PC-3 (cell line): ENCODE measurements around the gene GFY. TPM values are rescaled to one million over a fixed set of nuclear protein-coding genes. Genes with fewer than 3 reads are reported as not detected.

Experiments used
- ATAC-seq: fragments of 200-7000 bp; cut with Tn5 transposase; 2 replicates; pipeline ENCODE4 v1.9.1; 2020; ENCODE audit warnings: mild to moderate bottlenecking, moderate library complexity
- BruUV-seq: library from RNA; stranded (reverse); fragments of 400-500 nt; replicated peaks from 2 replicates; lab custom pipeline; 2021; lab: Mats Ljungman, UMichigan
- CTCF ChIA-PET: fragments of 300-600 bp; sonication (Branson Sonifier 250); formaldehyde crosslinking; loops from one replicate; lab custom pipeline; 2022; ENCODE audit warnings: antibody characterized with exemption; lab: Charles Lee
- POLR2A ChIA-PET: fragments of 300-600 bp; sonication (Branson Sonifier 250); formaldehyde crosslinking; loops from one replicate; lab custom pipeline; 2022; ENCODE audit warnings: antibody characterized with exemption; ENCODE audit not compliant: unreplicated experiment; lab: Charles Lee
- DNase-seq: peaks from one replicate; pipeline ENCODE4 v3.0.0-alpha.2; 2015
- H2AFZ ChIP-seq: fragments of 300-600 bp; sonication (generic); 2 replicates; pipeline ENCODE4 v1.6.0; 2016; ENCODE audit warnings: antibody characterized with exemption, low read length
- H3F3A ChIP-seq: fragments of 300-600 bp; sonication (generic); one replicate; pipeline ENCODE4 v1.6.0; 2017; ENCODE audit warnings: antibody characterized with exemption, low read length, control low read depth, mild to moderate bottlenecking; ENCODE audit not compliant: unreplicated experiment
- H3K27ac ChIP-seq: fragments of 300-600 bp; sonication (generic); 2 replicates; pipeline ENCODE4 v1.5.1; 2016; ENCODE audit warnings: mild to moderate bottlenecking, low read length
- H3K27me3 ChIP-seq: fragments of 300-600 bp; sonication (generic); 2 replicates; pipeline ENCODE4 v1.6.1; 2016; ENCODE audit warnings: low read length, mixed read lengths
- H3K36me3 ChIP-seq: fragments of 300-600 bp; sonication (generic); 2 replicates; pipeline ENCODE4 v1.6.1; 2016; ENCODE audit warnings: low read depth, mixed run types, low read length, mixed read lengths
- H3K4me1 ChIP-seq: fragments of 300-600 bp; sonication (generic); 2 replicates; pipeline ENCODE4 v1.5.1; 2016; ENCODE audit warnings: low read length; ENCODE audit not compliant: insufficient read depth
- H3K4me2 ChIP-seq: fragments of 300-600 bp; sonication (generic); 2 replicates; pipeline ENCODE4 v1.6.0; 2016; ENCODE audit warnings: low read length
- H3K4me3 ChIP-seq: fragments of 300-600 bp; sonication (generic); 2 replicates; pipeline ENCODE4 v1.5.1; 2016; ENCODE audit warnings: mild to moderate bottlenecking, low read length, mixed read lengths
- H3K79me2 ChIP-seq: fragments of 300-600 bp; sonication (generic); 2 replicates; pipeline ENCODE4 v1.6.1; 2017; ENCODE audit warnings: low read length, mixed read lengths
- H3K9ac ChIP-seq: fragments of 300-600 bp; sonication (generic); 2 replicates; pipeline ENCODE4 v1.6.0; 2016; ENCODE audit warnings: mild to moderate bottlenecking, low read length
- H3K9me2 ChIP-seq: fragments of 300-600 bp; sonication (generic); replicated peaks from 2 replicates; pipeline ENCODE4 v1.6.1; 2016; ENCODE audit warnings: mixed run types, low read length, mixed read lengths
- H3K9me3 ChIP-seq: fragments of 300-600 bp; sonication (generic); 2 replicates; pipeline ENCODE4 v1.6.1; 2016; ENCODE audit warnings: low read length, mixed read lengths
- H4K20me1 ChIP-seq: fragments of 300-600 bp; sonication (generic); 2 replicates; pipeline ENCODE4 v1.6.1; 2016; ENCODE audit warnings: low read length, mixed read lengths
- CTCF ChIP-seq: fragments of 300-600 bp; sonication (generic); conservative IDR thresholded peaks from 2 replicates; pipeline ENCODE4 v1.5.1; 2017; ENCODE audit warnings: antibody characterized with exemption, low read depth, mild to moderate bottlenecking, low read length
- EZH2 ChIP-seq: fragments of 300-600 bp; sonication (generic); IDR thresholded peaks from one replicate; pipeline ENCODE4 v1.6.1; 2017; ENCODE audit warnings: antibody characterized with exemption, mild to moderate bottlenecking, low read length; ENCODE audit not compliant: unreplicated experiment
- EZH2phosphoT487 ChIP-seq: fragments of 300-600 bp; sonication (generic); IDR thresholded peaks from 2 replicates; pipeline ENCODE4 v1.6.1; 2018; ENCODE audit warnings: mild to moderate bottlenecking, antibody characterized with exemption, low read length, borderline replicate concordance
- intact Hi-C: fragments of 100-400 bp; cut with micrococcal nuclease; formaldehyde crosslinking; loops from 2 replicates; pipeline ENCODE4 v1.9.0; 2023
- total RNA-seq: library from RNA; depleted of rRNA; stranded (reverse); fragments of >200 nt; gene quantifications from 2 replicates; pipeline ENCODE4 v1.2.3, GENCODE V29; 2014

The GFY gene
- total RNA-seq, 1 experiment from 2014 or later = not detected

- Histone ChIP-seq H3K79me2 (no peaks in the 10 kb centered on the region), H3K36me3 (no peaks in the 10 kb centered on the region), H3K4me3 (no peak overlapping the region), H3K4me2 (no peak overlapping the region), H3K4me1 (no peaks in the 10 kb centered on the region), H3F3A (no peaks in the 10 kb centered on the region), H3K27me3 (peaks cover 81% of the 10 kb centered on the region), H3K9me2 (no peaks in the 10 kb centered on the region), H2AFZ (no peak overlapping the region), H3K9me3 (no peaks in the 10 kb centered on the region), H3K27ac (no peak overlapping the region), H3K9ac (no peak overlapping the region), H4K20me1 (no peaks in the 10 kb centered on the region)
- no TSS peak for BruUV-seq
- TF ChIP-seq CTCF (no peak), EZH2phosphoT487 (no peak), EZH2 (no peak)
- ChIA-PET CTCF (no interaction called here), POLR2A (no interaction called here)
- no peak for ATAC-seq
- no peak for DNase-seq
- intact Hi-C loops = no loop called here
Observed at GRCh38 chr19:49418511-49418910, 6.7 kb upstream of the GFY start.

GRCh38 chr19:49419173-49419572 lies 6.0 kb upstream of the GFY start:
- no peak overlapping the region for H3K4me2 ChIP-seq
- DNase-seq (no peak), ATAC-seq (no peak)
- intact Hi-C loops = no loop called here
- H3K27me3 ChIP-seq = peaks cover 87% of the 10 kb centered on the region
- H3K9me2 ChIP-seq = no peaks in the 10 kb centered on the region
- BruUV-seq = no TSS peak
- no peaks in the 10 kb centered on the region for H3K9me3 ChIP-seq
- H2AFZ ChIP-seq = no peak overlapping the region
- H3F3A ChIP-seq = no peaks in the 10 kb centered on the region
- CTCF ChIA-PET = no interaction called here
- H3K27ac ChIP-seq = no peak overlapping the region
- no peak for TF ChIP-seq CTCF
- TF ChIP-seq EZH2 = no peak
- no peak for TF ChIP-seq EZH2phosphoT487
- no peaks in the 10 kb centered on the region for H4K20me1 ChIP-seq
- H3K79me2 ChIP-seq = no peaks in the 10 kb centered on the region
- POLR2A ChIA-PET = no interaction called here
- no peaks in the 10 kb centered on the region for H3K4me1 ChIP-seq
- H3K4me3 ChIP-seq = no peak overlapping the region
- H3K9ac ChIP-seq = no peak overlapping the region
- H3K36me3 ChIP-seq = no peaks in the 10 kb centered on the region

GRCh38 chr19:49420227-49420626 lies 5.0 kb upstream of the GFY start:
- Histone ChIP-seq H3K36me3 (no peaks in the 10 kb centered on the region), H3K9ac (no peak overlapping the region), H3K9me3 (no peaks in the 10 kb centered on the region), H2AFZ (no peak overlapping the region), H3K4me2 (no peak overlapping the region), H3F3A (no peaks in the 10 kb centered on the region), H3K27ac (no peak overlapping the region), H4K20me1 (no peaks in the 10 kb centered on the region), H3K27me3 (peaks cover 97% of the 10 kb centered on the region), H3K9me2 (no peaks in the 10 kb centered on the region), H3K79me2 (no peaks in the 10 kb centered on the region), H3K4me1 (no peaks in the 10 kb centered on the region), H3K4me3 (no peak overlapping the region)
- intact Hi-C loops = no loop called here
- TF ChIP-seq CTCF = no peak
- ChIA-PET CTCF (no interaction called here), POLR2A (no interaction called here)
- ATAC-seq (no peak), DNase-seq (no peak)
- no TSS peak for BruUV-seq
